ENCODE data around the gene FKBP9. TPM values are rescaled to one million over a fixed set of nuclear protein-coding genes. Genes with fewer than 3 reads are reported as not detected.
A peak's percentile ranks its signal among the peaks of the same experiment; 100 is the strongest.
"Not testable (repeated sequence)": the region's sequence is repeated elsewhere in the genome, so short reads cannot be mapped to it uniquely, and the experiment has no call there.

Gene FKBP9
- total RNA-seq, 1 donor from 2014 or later: 124 TPM

GRCh38 chr7:32997956-32998355, 40.7 kb downstream of the FKBP9 start:
- DNase-seq (ENCODE audit: missing footprints); ATAC-seq; intact Hi-C loops (cut with DNase I): not testable (repeated sequence)

- DNase-seq (ENCODE audit: missing footprints); intact Hi-C loops (cut with DNase I): not testable (repeated sequence)
- peak; percentile 88 for ATAC-seq
These were observed 41.3 kb downstream of the FKBP9 start for GRCh38 chr7:32998361-32999171.

DNA sequence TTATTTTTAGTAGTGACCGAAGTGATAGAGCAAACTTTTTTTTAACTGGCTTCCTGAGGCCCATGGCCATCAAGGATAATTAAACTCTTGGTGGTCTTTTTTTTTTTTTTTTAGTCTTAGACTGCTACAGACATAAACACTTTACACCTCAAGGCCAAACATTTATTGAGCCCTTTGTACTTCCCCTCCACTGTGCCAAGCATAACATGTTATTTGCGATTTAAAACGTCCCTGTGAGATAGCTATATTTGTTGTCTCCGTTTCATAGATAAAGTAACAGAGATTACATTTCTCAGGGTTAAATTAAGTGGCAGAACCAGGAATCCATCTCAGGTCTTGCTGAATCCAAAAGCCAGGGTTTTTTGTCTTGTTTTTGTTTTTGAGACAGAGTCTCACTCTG, 42.1 kb downstream of the FKBP9 start:
- DNase-seq (ENCODE audit: missing footprints); intact Hi-C loops (cut with DNase I); ATAC-seq: not testable (repeated sequence)

DNA sequence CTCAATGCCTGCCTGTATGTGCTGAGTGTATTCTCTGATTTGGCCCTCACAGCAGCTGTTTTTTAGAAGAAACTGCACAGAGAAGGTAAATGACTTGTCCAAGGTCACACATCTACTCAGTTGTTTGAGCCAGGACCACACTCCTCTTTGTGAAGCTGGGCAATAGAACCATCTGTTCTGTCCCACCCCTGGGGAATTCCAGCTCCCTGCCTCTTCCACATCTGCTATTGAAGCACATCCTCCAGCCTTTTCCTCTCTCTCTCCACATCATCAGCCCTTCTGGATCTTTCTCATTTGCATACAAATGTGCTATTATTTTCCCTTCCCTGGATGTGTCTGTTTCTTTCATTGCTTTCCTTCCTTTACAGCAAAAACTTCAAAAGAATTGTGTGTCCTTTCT, 45.9 kb downstream of the FKBP9 start:
- intact Hi-C loops (cut with DNase I); DNase-seq (ENCODE audit: missing footprints); ATAC-seq: not testable (repeated sequence)

DNA sequence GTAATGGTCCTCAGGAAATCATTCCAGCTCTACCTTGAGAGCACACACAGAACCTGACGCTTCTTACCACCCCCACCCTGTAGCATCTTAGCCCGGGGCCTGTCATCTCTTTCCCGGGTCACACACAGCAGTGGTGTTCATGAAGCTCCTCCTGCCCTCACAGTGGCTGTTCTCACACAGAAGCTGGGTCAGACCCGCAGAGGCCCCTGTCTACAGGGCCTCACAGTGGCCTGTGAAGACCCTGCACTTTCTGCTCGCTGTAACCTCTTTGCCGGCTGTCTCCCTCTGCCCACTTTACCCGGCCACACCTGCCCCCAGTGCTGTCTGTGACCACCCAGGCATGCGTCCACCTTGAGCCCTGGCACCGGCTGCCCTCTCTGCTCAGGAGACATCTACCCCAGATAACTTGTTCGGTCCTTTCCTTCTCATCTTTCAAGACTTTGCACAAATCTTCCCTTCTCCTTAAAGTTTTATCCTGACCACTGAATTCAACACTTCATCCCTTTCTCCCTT, 46.9 kb downstream of the FKBP9 start:
- intact Hi-C loops (cut with DNase I): not testable (repeated sequence)

GRCh38 chr7:33005193-33005592, 48.0 kb downstream of the FKBP9 start:
- intact Hi-C loops (cut with DNase I); ATAC-seq; DNase-seq (ENCODE audit: missing footprints): not testable (repeated sequence)

More for the DNA sequence above, 46.9 kb downstream of the FKBP9 start:
- not testable (repeated sequence) for DNase-seq (ENCODE audit: missing footprints); ATAC-seq

DNA sequence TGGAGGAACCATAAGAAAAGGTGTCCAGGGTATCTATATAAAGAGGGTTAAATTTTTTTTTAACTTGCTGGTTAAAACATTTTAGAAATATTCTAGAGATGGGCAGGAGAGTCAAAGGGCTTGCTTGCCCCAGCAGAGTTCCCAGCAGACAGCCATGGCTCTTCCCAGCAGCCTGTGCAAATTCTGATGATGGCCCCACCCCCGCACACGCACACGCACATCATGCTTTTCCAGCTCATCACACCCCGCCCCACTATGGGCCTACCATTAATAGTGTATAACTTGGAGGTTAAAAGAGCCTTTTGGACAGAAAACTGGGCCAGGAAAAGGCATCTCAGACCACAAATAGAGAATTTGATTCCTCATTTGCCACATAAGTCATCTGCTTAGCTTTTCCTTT, 48.5 kb downstream of the FKBP9 start:
- DNase-seq (ENCODE audit: missing footprints); intact Hi-C loops (cut with DNase I); ATAC-seq: not testable (repeated sequence)

DNA sequence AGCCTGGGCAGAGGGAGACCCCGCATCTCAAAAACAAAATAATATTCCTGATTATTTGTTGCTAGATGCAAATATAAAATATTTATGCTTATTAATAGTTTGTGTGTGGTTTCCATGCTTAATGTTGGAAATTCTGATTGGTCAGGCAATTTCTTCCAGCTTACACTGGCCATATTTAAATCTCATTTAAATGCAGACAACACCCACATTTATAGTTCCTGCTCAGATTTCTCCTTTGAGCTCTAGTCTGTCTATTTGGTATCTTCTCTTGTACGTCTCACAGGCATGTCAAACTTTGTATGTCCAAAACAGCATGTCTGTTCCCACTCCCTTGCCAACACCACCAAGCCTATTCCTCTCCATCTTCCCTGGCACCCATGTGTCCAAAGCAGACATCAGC, 52.5 kb downstream of the FKBP9 start:
- intact Hi-C loops (cut with DNase I): no loop called here
- DNase-seq (ENCODE audit: missing footprints) (no peak), ATAC-seq (no peak)

DNA sequence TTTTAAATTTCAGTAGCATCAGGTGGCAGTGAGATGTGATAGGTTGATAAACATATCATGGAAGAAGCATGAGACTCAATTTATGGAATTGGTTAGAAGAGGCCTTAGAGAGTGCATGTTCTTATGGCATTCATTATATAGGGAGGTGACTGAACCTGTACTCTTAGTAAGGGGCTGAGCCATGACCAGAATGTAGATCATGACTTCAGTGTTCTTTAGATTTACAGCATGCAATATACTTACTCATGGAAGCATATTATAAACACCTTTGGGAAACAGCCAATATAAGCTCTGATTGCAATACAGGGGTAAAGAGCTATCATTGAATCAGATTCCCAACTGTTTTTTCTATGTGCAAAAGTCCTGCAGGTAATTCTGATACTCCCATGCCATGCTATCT, 55.1 kb downstream of the FKBP9 start:
- intact Hi-C loops (cut with DNase I): no loop called here
- no peak for ATAC-seq

DNA sequence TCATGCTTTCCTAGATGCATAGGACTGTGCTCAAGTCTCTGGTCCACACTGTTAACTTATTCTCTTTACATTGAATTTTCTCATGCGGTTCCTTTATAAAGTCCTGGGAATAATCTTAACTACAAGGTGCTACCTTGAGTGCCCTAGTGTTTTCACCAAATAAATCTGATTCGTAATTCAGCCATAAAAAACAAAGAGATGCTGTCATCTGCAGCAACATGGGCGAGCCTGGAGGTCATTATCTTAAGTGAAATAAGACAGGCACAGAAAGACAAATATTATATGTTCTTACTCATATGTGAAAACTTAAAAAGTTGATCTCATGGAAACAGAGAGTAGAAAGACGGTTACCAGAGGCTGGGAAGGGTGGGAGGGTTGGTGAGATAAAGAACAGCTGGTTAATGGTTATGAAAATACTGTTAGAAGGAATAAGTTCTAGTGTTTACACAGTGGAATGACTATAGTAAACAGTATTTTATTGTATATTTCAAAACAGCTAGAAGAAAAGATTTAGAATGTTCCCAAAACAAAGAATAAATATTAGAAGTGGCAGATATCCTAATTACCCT, 67.0 kb downstream of the FKBP9 start:
- ATAC-seq (no peak), DNase-seq (ENCODE audit: missing footprints) (no peak)
- intact Hi-C loops (cut with DNase I): no loop called here

More for the DNA sequence above, 55.1 kb downstream of the FKBP9 start:
- no peak for DNase-seq (ENCODE audit: missing footprints)

DNA sequence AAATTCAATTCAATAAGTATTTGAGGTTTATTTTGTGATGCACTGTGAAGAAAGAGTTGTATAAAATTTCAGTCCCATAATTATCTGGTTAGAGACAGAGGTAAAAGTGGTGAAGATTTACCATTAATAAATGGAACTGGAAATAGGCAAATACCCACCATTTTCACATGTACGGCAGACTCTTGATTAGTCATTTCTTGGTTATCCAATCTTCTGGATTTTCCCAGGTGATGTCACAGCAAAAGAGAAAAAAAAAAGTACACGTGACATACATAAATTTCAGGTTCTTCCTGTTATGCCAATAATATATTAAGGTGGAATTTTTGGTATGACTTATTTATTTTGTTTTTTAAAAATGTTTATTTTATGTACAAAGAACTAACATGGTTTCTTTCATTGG, 78.5 kb downstream of the FKBP9 start:
- no peak for ATAC-seq
- DNase-seq (ENCODE audit: missing footprints): no peak
- intact Hi-C loops (cut with DNase I): no loop called here

GRCh38 chr7:33038639-33039038, 81.4 kb downstream of the FKBP9 start:
- intact Hi-C loops (cut with DNase I): no loop called here
- no peak for ATAC-seq
- no peak for DNase-seq (ENCODE audit: missing footprints)

DNA sequence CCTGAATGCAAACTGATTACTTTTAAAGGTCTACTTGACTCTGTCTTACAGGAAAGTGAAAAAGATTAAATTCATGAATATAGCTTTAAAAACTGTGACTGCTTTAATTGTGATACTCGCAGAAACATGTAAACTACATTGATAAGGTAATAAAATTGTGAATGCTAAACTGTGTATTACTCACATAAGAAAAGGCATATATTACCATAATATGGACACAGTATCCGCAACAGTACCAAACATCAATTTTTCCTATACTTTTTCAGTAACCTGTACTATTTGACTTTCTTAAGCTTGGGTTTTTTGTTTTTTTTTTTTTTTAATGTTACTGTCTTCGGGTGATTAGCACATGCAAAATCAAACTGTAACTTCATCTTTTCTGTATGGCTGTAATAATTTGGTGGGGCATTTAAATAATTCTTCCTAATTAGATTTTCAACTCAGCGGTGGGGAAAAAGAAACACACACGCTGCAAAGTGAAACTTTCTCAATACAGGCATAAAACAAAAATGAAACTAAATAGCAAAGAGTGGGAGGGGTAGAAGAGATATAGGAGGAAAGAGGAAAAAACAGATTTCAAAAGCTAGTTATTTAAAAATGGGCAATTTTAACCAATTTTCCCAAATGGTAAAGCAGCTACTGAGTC, 82.1 kb downstream of the FKBP9 start:
- DNase-seq (ENCODE audit: missing footprints) (no peak), ATAC-seq (no peak)
- intact Hi-C loops (cut with DNase I): no loop called here

GRCh38 chr7:33039903-33040292, 82.7 kb downstream of the FKBP9 start:
- intact Hi-C loops (cut with DNase I): no loop called here
- DNase-seq (ENCODE audit: missing footprints) (no peak), ATAC-seq (no peak)

GRCh38 chr7:33040803-33041516, 83.7 kb downstream of the FKBP9 start:
- no peak for DNase-seq (ENCODE audit: missing footprints)
- ATAC-seq: peak; percentile 69
- intact Hi-C loops (cut with DNase I): no loop called here

GRCh38 chr7:33041631-33042428, 84.6 kb downstream of the FKBP9 start:
- intact Hi-C loops (cut with DNase I): no loop called here
- no peak for ATAC-seq
- DNase-seq (ENCODE audit: missing footprints): no peak

DNA sequence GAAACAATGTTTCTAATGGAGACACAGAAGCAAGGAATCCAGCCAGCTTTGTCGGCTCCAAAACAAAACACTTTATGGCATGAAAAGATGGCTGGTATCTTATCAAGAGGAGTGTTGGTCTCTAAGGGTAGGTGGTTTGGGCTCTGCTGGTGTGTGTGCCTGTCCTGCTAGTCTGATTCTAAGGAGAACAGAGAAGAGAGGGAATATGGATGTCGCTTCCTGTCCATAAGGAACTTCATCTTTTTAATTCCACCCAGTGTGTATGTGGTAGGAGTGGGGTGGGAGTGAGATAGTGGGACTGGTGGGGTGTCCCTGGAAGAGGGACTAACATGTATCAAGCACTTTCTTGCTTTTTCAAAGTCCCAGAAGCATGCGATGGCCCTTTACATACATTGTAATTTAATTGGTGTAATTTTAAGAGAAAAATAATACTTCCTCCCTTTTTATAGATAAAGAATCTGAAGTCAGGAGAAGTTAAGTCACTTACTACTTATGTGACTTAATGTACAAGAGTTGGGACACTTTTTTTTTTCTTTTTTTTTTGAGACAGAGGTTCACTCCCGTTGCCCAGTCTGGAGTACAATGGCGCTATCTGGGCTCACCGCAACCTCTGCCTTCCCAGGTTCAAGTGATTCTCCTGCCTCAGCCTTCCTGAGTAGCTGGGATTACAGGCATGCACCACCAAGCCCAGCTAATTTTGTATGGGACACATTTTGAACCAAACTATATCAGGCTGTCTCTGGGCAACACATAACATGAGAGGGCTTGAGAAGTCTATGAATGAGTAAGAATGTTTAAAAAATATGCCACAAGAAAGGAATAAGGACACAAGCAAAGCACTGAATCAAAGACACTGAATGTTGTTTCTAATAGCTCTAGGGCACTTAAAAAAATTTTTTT, 86.5 kb downstream of the FKBP9 start:
- DNase-seq (ENCODE audit: missing footprints) (no peak), ATAC-seq (peak; percentile 25)
- intact Hi-C loops (cut with DNase I): no loop called here

Data from Right ventricle myocardium inferior (tissue), 1 donor.